Osteoblast (primary cell): ENCODE measurements around the gene MSH4. TPM values are rescaled to one million over a fixed set of nuclear protein-coding genes. Genes with fewer than 3 reads are reported as not detected.
A peak's percentile ranks its signal among the peaks of the same experiment; 100 is the strongest.

Experiments used
- DNase-seq: peaks from one replicate; pipeline ENCODE4 v3.0.0; 2011; ENCODE audit warnings: low spot score, mixed read lengths; ENCODE audit not compliant: insufficient read length; ENCODE audit errors: missing footprints
- H2AFZ ChIP-seq: 2 replicates; pipeline ENCODE4 v1.6.0; 2011; ENCODE audit warnings: mild to moderate bottlenecking, low read length
- H3K27ac ChIP-seq: 2 replicates; pipeline ENCODE4 v1.5.1; 2011; ENCODE audit warnings: mild to moderate bottlenecking, low read depth, low read length, moderate library complexity
- H3K27me3 ChIP-seq: 2 replicates; pipeline ENCODE4 v1.6.0; 2012; ENCODE audit warnings: mild to moderate bottlenecking, control low read depth, inconsistent platforms, low read length, moderate library complexity; ENCODE audit not compliant: insufficient read depth
- H3K36me3 ChIP-seq: 2 replicates; pipeline ENCODE4 v1.5.1; 2011; ENCODE audit warnings: mild to moderate bottlenecking, low read length, control low read depth, moderate library complexity; ENCODE audit not compliant: insufficient read depth
- H3K4me1 ChIP-seq: 2 replicates; pipeline ENCODE4 v1.5.1; 2011; ENCODE audit warnings: mild to moderate bottlenecking, low read length, control low read depth, moderate library complexity; ENCODE audit not compliant: insufficient read depth
- H3K4me2 ChIP-seq: 2 replicates; pipeline ENCODE4 v1.6.0; 2011; ENCODE audit warnings: mild to moderate bottlenecking, low read length; ENCODE audit not compliant: insufficient read depth
- H3K4me3 ChIP-seq: fragments of 200-600 bp; sonication (generic); 3 replicates; pipeline ENCODE4 v1.5.1; 2012; ENCODE audit warnings: mild to moderate bottlenecking, low read length, inconsistent platforms; ENCODE audit not compliant: insufficient read depth
- H3K79me2 ChIP-seq: 2 replicates; pipeline ENCODE4 v1.6.0; 2012; ENCODE audit warnings: mild to moderate bottlenecking, low read length, control low read depth, inconsistent platforms; ENCODE audit not compliant: insufficient read depth
- H3K9me3 ChIP-seq: 2 replicates; pipeline ENCODE4 v1.5.1; 2011; ENCODE audit warnings: low read depth, low read length, control low read depth
- H4K20me1 ChIP-seq: 2 replicates; pipeline ENCODE4 v1.6.0; 2012; ENCODE audit warnings: mild to moderate bottlenecking, low read length, control low read depth; ENCODE audit not compliant: insufficient read depth
- CTCF ChIP-seq: IDR thresholded peaks from 2 replicates; pipeline ENCODE4 v1.5.1; 2011; ENCODE audit warnings: mild to moderate bottlenecking, low read depth, low read length, moderate library complexity; ENCODE audit errors: extremely low read depth
- total RNA-seq: library from RNA; depleted of rRNA; stranded (reverse); fragments of >200 nt; gene quantifications from 2 replicates; pipeline ENCODE4 v1.2.3, GENCODE V29; 2012

Gene MSH4
- total RNA-seq, 1 donor: under 0.01 TPM

GRCh38 chr1:75786901-75787493 is 9.7 kb upstream of the MSH4 start:
- no peak for TF ChIP-seq CTCF
- Histone ChIP-seq H3K27ac (peak overlapping the region; percentile 75), H4K20me1 (peaks cover 52% of the 10 kb centered on the region), H3K4me3 (peak overlapping the region; percentile 85), H3K9me3 (no peaks in the 10 kb centered on the region), H3K4me1 (peaks cover 35% of the 10 kb centered on the region), H2AFZ (no peak overlapping the region), H3K27me3 (no peaks in the 10 kb centered on the region), H3K4me2 (peak overlapping the region; percentile 86), H3K36me3 (peaks cover 42% of the 10 kb centered on the region), H3K79me2 (peaks cover 46% of the 10 kb centered on the region)
- no peak for DNase-seq

- H4K20me1 ChIP-seq: peaks cover 57% of the 10 kb centered on the region
- H3K36me3 ChIP-seq: peaks cover 47% of the 10 kb centered on the region
- peaks cover 46% of the 10 kb centered on the region for H3K79me2 ChIP-seq
- peak overlapping the region; percentile 85 for H3K4me3 ChIP-seq
- H2AFZ ChIP-seq: no peak overlapping the region
- TF ChIP-seq CTCF: no peak
- peak overlapping the region; percentile 75 for H3K27ac ChIP-seq
- DNase-seq: no peak
- H3K9me3 ChIP-seq: no peaks in the 10 kb centered on the region
- H3K27me3 ChIP-seq: no peaks in the 10 kb centered on the region
- H3K4me2 ChIP-seq: peak overlapping the region; percentile 86
- peaks cover 35% of the 10 kb centered on the region for H3K4me1 ChIP-seq
Observed at GRCh38 chr1:75787524-75787923, 9.2 kb upstream of the MSH4 start.

- no peak overlapping the region for H2AFZ ChIP-seq
- no peak overlapping the region for H3K4me3 ChIP-seq
- H3K27ac ChIP-seq: no peak overlapping the region
- H4K20me1 ChIP-seq: peaks cover 77% of the 10 kb centered on the region
- peaks cover 46% of the 10 kb centered on the region for H3K79me2 ChIP-seq
- H3K27me3 ChIP-seq: no peaks in the 10 kb centered on the region
- H3K9me3 ChIP-seq: no peaks in the 10 kb centered on the region
- peaks cover 35% of the 10 kb centered on the region for H3K4me1 ChIP-seq
- peaks cover 72% of the 10 kb centered on the region for H3K36me3 ChIP-seq
- no peak for DNase-seq
- TF ChIP-seq CTCF: no peak
- H3K4me2 ChIP-seq: peak overlapping the region; percentile 86
Observed at GRCh38 chr1:75789988-75790387, 6.7 kb upstream of the MSH4 start.

GRCh38 chr1:75791022-75791421 is 5.7 kb upstream of the MSH4 start:
- Histone ChIP-seq H3K9me3 (no peaks in the 10 kb centered on the region), H3K4me3 (no peak overlapping the region), H3K4me2 (peak overlapping the region; percentile 86), H4K20me1 (peaks cover 77% of the 10 kb centered on the region), H3K27me3 (no peaks in the 10 kb centered on the region), H3K79me2 (peaks cover 43% of the 10 kb centered on the region), H3K27ac (peak overlapping the region; percentile 21), H3K36me3 (peaks cover 82% of the 10 kb centered on the region), H2AFZ (no peak overlapping the region), H3K4me1 (peaks cover 35% of the 10 kb centered on the region)
- TF ChIP-seq CTCF: no peak
- peak; percentile 66 for DNase-seq
